OCI-LY1 (cell line): ENCODE results near the gene KCNMA1.

Source experiments
- CTCF ChIP-seq: fragments of 200-600 bp; sonication (generic), shearing (Covaris generic); IDR thresholded peaks from 2 replicates; pipeline ENCODE4 v1.5.1; 2017; ENCODE audit warnings: mild to moderate bottlenecking, antibody characterized with exemption, low read length, moderate library complexity, mixed read lengths
- EZH2 ChIP-seq: fragments of 200-600 bp; sonication (generic), shearing (Covaris generic); IDR thresholded peaks from 2 replicates; pipeline ENCODE4 v1.8.0; 2017; ENCODE audit warnings: borderline replicate concordance, mixed run types, mild to moderate bottlenecking, antibody characterized with exemption, low read length, moderate library complexity, mixed read lengths

- no peak for TF ChIP-seq EZH2
- TF ChIP-seq CTCF: no peak
Measured at GRCh38 chr10:77252380-77253146, 385.0 kb downstream of the KCNMA1 start.
